HL-60 (cell line): Measurements from ENCODE around the gene ALOX15.
"Not testable (repeated sequence)": the region's sequence is repeated elsewhere in the genome, so short reads cannot be mapped to it uniquely, and the experiment has no call there.

Source experiments
- DNase-seq, 2 experiments: peaks; one replicate each; pipeline ENCODE4 v3.0.0-alpha.2; 2010 to 2020; ENCODE audit warnings: low read depth in 1 of 2, low spot score in 1 of 2
- H3K27ac ChIP-seq: fragments of 250-450 bp; sonication (Bioruptor Pico); replicated peaks from 2 replicates; pipeline ENCODE4 v1.5.1; 2020; ENCODE audit warnings: mild to moderate bottlenecking, moderate library complexity
- H3K27me3 ChIP-seq: fragments of 250-450 bp; sonication (Bioruptor Pico); 2 replicates; pipeline ENCODE4 v1.5.1; 2021; ENCODE audit warnings: mild to moderate bottlenecking, moderate library complexity; ENCODE audit not compliant: insufficient read depth, poor library complexity, severe bottlenecking
- H3K4me3 ChIP-seq: replicated peaks from 2 replicates; pipeline ENCODE4 v1.5.1; 2011; ENCODE audit warnings: mild to moderate bottlenecking, control low read depth, low read length; ENCODE audit not compliant: insufficient read depth
- GABPA ChIP-seq: IDR thresholded peaks from 2 replicates; pipeline ENCODE4 v1.6.1; 2012; ENCODE audit warnings: low read depth
- POLR2AphosphoS5 ChIP-seq: IDR thresholded peaks from 2 replicates; pipeline ENCODE4 v1.6.1; 2012; ENCODE audit warnings: low read depth
- SPI1 ChIP-seq: IDR thresholded peaks from 2 replicates; pipeline ENCODE4 v1.6.1; 2012; ENCODE audit warnings: low read depth, mild to moderate bottlenecking, borderline replicate concordance
- long read RNA-seq: library from polyadenylated mRNA; unstranded; transcript quantifications from one replicate; pipeline ENCODE4 v2.0.0, GENCODE V29; 2020
- TF ChIP-seq, protein P1 (sequence below): IDR thresholded peaks from 2 replicates; pipeline ENCODE4 v1.6.1; 2012; ENCODE audit warnings: low read depth; ENCODE audit not compliant: insufficient replicate concordance
- TF ChIP-seq, protein P2 (sequence below): IDR thresholded peaks from one replicate; pipeline ENCODE4 v1.5.1; 2011; ENCODE audit warnings: low read length, control low read depth, inconsistent platforms; ENCODE audit not compliant: insufficient read depth

The ALOX15 gene, protein sequence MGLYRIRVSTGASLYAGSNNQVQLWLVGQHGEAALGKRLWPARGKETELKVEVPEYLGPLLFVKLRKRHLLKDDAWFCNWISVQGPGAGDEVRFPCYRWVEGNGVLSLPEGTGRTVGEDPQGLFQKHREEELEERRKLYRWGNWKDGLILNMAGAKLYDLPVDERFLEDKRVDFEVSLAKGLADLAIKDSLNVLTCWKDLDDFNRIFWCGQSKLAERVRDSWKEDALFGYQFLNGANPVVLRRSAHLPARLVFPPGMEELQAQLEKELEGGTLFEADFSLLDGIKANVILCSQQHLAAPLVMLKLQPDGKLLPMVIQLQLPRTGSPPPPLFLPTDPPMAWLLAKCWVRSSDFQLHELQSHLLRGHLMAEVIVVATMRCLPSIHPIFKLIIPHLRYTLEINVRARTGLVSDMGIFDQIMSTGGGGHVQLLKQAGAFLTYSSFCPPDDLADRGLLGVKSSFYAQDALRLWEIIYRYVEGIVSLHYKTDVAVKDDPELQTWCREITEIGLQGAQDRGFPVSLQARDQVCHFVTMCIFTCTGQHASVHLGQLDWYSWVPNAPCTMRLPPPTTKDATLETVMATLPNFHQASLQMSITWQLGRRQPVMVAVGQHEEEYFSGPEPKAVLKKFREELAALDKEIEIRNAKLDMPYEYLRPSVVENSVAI
- long read RNA-seq: 0 reads

DNA sequence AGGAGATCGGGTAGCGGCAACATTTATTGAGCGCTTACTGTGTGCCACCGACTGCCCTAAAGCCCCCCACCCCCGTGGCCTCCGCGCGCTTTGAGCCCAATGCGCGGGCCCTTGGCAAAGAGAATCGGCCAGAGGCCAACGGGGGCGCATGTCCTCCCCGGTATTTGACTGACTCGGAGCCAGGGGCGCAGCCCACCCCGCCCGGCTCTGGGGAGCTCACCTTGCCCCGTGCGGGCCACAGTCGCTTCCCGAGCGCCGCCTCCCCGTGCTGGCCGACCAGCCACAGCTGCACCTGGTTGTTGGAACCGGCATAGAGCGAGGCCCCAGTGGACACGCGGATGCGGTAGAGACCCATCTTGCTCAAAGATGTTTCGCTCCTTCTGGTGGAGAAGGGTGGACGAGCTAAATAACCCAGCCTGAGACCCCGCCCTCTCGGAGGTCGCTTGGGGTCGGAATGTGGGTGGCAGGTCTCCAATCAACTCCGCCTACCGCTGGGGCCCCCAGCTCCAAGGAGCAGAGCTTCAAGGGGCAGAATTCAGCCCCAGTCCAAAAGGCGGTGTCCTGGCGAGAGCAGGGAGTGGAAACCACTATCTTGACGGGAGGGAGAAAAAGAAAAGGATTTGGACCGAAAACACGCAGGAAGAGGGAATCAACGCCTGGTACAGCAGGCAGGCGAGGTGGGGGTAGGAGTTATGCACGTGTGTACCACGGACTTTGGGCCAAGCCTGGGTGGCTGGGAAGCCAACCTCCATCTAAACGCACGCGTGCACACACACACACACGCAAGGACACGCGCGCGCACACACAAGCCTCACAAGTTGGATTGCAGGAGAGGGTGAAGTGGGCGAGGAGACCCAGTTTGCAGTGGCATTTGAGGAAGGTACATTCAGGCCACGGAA is at the start of gene ALOX15:
TSS of gene ALOX15 (minus strand) at position 382 of the 899 bp plus-strand sequence. CDS start at position 355, 27 bp downstream.
- no peak within 1 kb of the TSS for H3K27ac ChIP-seq
- TF ChIP-seq, protein P1, sequence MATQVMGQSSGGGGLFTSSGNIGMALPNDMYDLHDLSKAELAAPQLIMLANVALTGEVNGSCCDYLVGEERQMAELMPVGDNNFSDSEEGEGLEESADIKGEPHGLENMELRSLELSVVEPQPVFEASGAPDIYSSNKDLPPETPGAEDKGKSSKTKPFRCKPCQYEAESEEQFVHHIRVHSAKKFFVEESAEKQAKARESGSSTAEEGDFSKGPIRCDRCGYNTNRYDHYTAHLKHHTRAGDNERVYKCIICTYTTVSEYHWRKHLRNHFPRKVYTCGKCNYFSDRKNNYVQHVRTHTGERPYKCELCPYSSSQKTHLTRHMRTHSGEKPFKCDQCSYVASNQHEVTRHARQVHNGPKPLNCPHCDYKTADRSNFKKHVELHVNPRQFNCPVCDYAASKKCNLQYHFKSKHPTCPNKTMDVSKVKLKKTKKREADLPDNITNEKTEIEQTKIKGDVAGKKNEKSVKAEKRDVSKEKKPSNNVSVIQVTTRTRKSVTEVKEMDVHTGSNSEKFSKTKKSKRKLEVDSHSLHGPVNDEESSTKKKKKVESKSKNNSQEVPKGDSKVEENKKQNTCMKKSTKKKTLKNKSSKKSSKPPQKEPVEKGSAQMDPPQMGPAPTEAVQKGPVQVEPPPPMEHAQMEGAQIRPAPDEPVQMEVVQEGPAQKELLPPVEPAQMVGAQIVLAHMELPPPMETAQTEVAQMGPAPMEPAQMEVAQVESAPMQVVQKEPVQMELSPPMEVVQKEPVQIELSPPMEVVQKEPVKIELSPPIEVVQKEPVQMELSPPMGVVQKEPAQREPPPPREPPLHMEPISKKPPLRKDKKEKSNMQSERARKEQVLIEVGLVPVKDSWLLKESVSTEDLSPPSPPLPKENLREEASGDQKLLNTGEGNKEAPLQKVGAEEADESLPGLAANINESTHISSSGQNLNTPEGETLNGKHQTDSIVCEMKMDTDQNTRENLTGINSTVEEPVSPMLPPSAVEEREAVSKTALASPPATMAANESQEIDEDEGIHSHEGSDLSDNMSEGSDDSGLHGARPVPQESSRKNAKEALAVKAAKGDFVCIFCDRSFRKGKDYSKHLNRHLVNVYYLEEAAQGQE: no peak
- TF ChIP-seq, protein P2, sequence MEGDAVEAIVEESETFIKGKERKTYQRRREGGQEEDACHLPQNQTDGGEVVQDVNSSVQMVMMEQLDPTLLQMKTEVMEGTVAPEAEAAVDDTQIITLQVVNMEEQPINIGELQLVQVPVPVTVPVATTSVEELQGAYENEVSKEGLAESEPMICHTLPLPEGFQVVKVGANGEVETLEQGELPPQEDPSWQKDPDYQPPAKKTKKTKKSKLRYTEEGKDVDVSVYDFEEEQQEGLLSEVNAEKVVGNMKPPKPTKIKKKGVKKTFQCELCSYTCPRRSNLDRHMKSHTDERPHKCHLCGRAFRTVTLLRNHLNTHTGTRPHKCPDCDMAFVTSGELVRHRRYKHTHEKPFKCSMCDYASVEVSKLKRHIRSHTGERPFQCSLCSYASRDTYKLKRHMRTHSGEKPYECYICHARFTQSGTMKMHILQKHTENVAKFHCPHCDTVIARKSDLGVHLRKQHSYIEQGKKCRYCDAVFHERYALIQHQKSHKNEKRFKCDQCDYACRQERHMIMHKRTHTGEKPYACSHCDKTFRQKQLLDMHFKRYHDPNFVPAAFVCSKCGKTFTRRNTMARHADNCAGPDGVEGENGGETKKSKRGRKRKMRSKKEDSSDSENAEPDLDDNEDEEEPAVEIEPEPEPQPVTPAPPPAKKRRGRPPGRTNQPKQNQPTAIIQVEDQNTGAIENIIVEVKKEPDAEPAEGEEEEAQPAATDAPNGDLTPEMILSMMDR: no peak
- TF ChIP-seq POLR2AphosphoS5 (no peak), SPI1 (no peak), GABPA (no peak)
- DNase-seq: no peak
- H3K27me3 ChIP-seq: peaks cover 7% of the 10 kb centered on the region
- no peak within 1 kb of the TSS for H3K4me3 ChIP-seq

DNA sequence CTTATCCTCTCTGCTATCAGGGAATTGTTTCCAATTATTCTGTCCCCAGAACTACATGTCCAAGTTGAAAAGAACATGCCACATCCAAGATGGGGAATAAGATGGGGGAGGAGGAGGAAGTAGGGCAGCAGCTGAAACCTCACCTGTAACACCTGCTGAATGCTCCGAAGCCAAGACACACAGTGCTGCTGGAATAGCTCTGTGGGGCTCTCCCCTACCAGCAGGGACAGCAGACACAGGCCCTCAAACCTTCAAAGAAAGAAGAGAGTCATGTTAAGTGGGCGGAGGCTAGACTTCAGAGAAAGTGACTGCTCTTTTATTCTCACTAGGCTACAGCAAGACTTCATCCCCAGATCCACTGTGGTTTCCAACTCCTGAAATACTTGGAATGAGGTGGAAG is 49.3 kb upstream of the ALOX15 start:
- H3K4me3 ChIP-seq: no peak overlapping the region
- no peak overlapping the region for H3K27ac ChIP-seq
- H3K27me3 ChIP-seq: no peaks in the 10 kb centered on the region
- TF ChIP-seq, protein P2: no peak
- TF ChIP-seq SPI1: no peak
- TF ChIP-seq GABPA: no peak
- TF ChIP-seq POLR2AphosphoS5: no peak
- TF ChIP-seq, protein P1: no peak
- DNase-seq: no peak

DNA sequence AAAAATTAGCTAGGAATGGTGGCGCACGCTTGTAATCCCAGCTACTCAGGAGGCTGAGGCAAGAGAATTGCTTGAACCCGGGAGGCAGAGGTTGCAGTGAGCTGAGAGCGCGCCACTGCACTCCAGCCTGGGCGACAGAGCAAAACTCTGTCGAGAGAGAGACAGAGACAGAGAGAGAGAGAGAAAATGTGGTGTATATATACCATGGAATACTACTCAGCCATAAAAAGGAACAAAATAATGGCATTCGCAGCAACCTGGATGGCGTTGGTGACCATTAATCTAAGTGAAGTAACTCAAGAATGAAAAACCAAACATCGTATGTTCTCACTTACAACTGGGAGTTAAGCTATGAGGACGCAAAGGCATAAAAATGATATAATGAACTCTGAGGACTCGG is 48.4 kb upstream of the ALOX15 start:
- DNase-seq, H3K27me3 ChIP-seq, H3K27ac ChIP-seq, H3K4me3 ChIP-seq: not testable (repeated sequence)

DNA sequence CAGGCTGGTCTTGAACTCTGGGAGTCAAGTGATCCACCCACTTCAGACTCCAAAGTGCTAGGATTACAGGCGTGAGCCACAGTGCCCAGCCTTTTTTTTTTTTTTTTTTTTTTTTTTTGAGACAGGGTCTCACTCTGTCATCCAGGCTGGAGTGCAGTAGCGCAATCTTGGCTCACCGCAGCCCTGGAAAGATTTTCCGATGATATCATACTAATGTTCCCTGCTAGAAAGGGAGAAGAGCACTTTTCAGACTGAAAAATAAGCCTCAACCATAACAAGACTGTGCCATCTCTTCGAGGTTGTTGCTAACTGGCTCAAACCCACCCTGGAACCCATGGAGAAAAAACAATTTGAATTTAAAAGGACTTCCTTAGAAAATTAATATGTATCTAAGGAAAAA is 42.3 kb upstream of the ALOX15 start:
- not testable (repeated sequence) for H3K27me3 ChIP-seq, H3K4me3 ChIP-seq, H3K27ac ChIP-seq, DNase-seq
